HG03354 (cell line): ENCODE data around the gene STKLD1.
A peak's percentile ranks its signal among the peaks of the same experiment; 100 is the strongest.
"Not testable (repeated sequence)": the region's sequence is repeated elsewhere in the genome, so short reads cannot be mapped to it uniquely, and the experiment has no call there.

Experiments
- ATAC-seq: cut with Tn5 transposase; IDR thresholded peaks from one replicate; pipeline ENCODE4 v1.9.1; 2021; ENCODE audit warnings: mild to moderate bottlenecking; ENCODE audit not compliant: unreplicated experiment, poor library complexity, severe bottlenecking

STKLD1 gene

DNA sequence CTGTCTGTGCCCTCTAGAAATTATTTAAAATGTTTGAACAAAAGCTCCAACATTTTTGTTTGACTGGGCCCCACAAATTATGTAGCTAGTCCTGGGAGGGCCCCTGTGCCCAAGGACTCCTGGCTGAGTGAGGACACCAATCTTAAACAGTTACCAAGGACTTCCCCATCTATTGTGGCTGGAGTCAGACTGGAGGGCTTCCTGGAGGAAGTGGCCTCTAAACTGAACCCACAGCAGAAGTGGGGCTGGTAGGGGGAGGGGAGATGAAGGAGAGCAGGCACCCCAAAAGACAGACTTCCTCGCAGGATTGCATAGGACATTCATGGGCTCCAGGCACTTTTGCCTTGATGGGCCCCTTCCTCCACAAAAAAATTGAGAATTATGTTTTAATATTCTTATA, 54.1 kb downstream of the STKLD1 start:
- ATAC-seq: no peak

DNA sequence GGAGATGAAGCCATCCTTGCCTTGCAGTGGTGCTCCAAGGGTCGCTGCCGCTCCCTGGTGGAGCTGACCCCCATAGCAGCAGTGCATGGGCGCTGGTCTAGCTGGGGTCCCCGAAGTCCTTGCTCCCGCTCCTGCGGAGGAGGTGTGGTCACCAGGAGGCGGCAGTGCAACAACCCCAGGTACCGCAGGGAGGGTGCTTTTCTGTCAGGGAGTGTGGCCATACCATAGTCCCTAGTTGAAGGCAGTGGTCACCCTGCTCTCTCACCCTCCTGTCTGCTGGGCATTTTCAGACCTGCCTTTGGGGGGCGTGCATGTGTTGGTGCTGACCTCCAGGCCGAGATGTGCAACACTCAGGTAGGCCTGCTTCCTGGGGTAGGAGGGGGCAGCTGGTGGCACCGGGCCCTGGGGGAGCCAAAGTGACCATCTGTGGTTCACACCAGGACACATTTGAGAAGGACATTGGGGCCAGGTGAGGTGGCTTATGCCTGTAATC, 57.2 kb downstream of the STKLD1 start:
- ATAC-seq: no peak

DNA sequence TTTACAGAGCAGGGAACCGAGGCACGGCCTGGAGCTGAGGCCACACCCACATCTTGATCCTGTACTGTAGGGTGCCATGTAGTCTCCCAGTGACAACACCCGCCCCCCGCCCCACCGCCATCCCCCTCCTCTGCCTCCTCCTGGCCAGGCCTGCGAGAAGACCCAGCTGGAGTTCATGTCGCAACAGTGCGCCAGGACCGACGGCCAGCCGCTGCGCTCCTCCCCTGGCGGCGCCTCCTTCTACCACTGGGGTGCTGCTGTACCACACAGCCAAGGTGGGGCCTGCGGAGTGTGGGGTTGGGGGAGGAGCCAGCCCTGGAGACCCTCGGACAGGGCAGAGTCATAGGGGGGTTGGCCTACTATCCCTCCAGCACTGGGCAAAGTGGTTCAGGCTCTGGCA, 60.5 kb downstream of the STKLD1 start:
- ATAC-seq: no peak

DNA sequence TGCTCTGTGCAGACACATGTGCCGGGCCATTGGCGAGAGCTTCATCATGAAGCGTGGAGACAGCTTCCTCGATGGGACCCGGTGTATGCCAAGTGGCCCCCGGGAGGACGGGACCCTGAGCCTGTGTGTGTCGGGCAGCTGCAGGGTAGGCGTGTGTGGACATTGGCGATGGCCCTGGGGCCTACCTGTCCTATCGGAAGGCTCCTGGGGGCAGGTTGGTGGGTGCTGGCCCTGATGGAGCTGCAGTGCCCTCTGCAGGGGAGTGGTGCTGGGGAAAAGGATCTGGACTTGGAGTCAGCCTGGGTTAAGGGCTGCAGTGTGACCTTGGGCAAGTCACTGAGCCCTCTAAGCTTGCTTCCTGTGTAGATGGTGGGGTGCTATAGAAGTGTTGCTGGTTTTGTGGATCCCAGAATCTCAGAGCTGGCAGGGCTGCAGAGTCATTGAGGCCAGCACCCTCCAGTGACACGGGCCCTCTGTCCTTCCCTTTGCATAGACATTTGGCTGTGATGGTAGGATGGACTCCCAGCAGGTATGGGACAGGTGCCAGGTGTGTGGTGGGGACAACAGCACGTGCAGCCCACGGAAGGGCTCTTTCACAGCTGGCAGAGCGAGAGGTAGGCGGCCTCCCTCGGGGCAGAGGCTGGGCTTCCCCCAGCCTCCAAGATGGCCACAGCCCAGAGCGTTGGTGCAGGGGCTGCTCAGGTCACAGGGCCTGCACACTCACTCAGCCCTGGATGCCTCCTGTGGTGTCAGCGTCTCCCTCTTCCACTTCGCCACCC, 61.8 kb downstream of the STKLD1 start:
- no peak for ATAC-seq

DNA sequence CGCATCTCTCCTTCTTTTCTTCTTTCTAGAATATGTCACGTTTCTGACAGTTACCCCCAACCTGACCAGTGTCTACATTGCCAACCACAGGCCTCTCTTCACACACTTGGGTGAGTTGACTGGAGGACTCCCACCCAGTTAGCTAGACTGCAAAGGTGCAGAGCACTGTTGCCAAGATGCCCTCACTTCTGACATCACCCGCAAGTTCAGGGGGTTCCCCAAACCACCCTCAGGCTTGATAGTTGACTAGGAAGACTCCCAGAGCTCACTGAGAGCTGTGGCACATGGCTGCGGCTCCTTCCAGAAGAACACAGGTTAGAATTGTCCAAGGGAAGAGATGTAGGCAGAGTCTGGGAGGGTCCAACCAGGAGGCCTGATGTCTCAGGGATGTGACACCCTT, 63.2 kb downstream of the STKLD1 start:
- no peak for ATAC-seq

DNA sequence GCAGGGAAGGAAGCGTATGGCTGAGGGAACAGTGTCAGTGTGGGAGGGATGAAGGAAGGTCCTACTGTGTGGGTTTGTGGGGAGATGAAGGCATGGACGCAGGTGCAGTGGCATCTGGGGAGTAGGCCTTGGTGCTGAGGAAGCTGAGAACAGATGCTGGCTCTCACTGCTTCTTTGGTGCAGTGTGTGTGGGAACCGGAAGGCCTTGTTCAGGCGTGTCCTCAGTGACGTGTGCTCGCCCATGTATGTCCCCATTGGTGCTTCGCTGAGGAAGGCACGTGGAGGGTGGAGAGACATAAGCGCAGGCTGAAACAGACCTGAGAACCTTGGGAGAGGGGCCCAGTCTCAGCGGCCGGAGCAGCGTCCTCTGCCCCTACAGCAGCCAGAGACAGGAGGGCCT, 64.7 kb downstream of the STKLD1 start:
- peak; percentile 79 for ATAC-seq

DNA sequence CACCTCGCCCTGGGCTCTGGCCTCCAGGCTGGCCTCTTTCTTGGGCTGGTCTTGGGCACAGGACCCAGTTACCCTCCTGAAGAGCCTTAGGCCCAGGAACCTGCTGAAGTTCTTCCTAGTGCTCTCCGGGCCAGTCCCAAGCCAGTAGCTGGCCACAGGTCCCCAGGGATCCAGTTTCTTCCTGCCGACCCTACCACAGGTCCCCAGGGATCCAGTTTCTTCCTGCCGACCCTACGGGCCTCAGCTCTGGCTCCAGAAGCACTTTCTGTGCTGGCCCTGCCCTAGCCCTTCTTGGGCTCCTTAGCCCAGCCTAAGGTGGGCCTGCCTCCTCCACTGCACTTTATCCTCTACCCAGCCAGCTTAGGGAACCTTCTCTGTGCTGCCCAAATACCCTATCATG, 65.4 kb downstream of the STKLD1 start:
- ATAC-seq: no peak

DNA sequence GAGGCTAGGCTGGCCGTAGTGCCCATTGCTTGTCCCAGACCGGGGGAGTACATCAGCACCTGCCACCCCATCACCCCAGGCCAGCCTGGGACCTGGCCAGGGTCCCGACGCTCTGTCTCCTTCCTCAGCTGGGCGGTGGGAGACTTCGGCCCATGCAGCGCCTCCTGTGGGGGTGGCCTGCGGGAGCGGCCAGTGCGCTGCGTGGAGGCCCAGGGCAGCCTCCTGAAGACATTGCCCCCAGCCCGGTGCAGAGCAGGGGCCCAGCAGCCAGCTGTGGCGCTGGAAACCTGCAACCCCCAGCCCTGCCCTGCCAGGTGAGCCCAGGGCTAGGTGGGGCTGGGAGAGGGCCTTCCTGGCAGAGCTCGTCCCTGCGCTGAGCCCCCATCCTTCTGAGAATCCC, 67.1 kb downstream of the STKLD1 start:
- no peak for ATAC-seq

DNA sequence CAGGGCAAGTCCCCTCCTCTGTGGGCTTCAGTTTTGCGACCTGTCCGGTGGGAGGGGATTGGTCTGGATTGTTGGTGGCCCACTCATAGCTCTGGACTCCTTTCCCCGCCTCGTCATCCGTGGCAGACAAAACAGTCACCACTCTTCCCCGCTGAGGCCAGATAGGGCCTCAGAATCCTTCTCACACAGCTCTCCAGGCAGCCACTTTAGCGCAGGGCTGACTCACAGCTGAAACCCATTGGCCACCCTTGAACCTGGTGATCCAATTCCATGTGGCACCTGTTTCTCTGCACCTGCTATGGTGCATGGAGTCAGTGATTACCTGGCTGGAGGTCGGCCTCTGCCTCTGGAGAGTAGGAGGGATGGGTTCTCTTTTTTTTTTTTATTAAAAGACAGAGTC, 67.8 kb downstream of the STKLD1 start:
- no peak for ATAC-seq

DNA sequence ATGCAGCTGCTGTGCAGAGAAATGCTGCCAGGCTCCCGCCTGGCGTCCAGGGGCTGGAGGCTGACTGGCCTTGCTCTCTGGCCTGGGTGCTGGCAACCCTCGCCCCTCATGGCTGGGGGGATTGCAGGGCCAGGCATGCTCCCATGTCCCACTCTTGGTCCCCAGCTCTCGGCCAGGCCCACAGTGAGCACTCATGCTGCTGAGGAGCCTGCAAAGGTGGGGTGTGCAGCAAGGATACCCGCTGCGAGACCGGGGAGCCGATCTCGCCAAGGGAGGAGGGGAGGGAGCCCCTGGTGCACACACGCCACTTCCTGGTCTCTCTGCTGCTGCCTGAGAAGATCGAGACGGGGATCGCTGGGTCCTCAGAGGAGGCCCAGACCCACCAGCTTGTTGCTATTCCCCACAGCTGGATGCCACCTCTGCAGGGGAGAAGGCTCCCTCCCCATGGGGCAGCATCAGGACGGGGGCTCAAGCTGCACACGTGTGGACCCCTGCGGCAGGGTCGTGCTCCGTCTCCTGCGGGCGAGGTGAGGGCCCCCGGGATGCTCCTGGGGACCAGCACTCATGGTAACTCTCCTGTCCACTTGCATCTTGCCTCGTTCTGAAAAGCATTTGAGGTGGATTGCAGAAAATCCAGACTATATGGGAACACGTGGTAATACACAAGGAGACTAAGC, 69.3 kb downstream of the STKLD1 start:
- ATAC-seq: no peak

DNA sequence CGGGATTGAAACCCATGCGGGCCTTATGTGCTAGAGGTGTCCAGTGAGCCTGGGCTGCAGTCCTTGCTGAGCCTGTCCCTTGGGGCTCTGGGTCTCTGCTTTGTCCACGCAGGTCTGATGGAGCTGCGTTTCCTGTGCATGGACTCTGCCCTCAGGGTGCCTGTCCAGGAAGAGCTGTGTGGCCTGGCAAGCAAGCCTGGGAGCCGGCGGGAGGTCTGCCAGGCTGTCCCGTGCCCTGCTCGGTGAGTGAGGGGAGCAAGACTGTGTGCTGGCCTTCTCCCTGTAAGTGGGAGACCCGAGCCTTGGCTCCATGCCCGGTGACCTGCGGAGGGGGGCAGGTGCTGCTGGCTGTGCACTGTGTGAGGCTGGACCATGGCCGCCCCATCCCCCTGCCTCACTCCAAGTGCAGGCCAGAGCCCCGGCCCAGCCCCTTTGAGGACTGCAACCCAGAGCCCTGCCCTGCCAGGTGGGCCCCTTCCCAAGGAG, 72.4 kb downstream of the STKLD1 start:
- no peak for ATAC-seq

DNA sequence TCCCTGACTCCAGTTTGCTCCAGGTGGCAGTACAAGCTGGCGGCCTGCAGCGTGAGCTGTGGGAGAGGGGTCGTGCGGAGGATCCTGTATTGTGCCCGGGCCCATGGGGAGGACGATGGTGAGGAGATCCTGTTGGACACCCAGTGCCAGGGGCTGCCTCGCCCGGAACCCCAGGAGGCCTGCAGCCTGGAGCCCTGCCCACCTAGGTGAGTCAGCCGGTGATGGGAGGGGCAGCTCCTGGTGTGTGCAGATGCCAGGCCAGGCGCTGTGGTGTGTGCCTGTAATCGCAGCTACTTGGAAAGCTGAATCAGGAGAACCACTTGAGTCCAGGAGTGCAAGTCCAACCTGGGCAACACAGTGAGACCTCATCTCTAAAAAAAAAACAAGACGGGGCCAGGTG, 73.6 kb downstream of the STKLD1 start:
- ATAC-seq: no peak

DNA sequence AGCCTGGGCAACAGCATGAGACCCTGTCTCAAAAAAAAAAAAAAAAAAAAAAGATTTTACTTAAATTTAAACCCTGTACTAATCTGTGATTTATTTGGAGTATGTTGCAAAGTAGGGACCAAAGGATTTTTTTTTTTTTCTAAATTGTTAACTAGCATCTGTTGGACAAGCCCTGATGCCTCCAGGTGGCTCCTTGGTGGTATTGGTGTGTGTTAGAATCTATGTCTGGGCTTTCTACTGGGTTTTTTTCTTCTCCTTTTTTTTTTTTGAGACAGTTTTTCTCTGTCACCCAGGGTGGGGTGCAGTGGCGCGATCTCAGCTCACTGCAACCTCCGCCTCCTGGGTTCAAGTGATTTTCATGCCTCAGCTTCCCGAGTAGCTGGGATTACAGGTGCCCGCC, 75.7 kb downstream of the STKLD1 start:
- not testable (repeated sequence) for ATAC-seq

DNA sequence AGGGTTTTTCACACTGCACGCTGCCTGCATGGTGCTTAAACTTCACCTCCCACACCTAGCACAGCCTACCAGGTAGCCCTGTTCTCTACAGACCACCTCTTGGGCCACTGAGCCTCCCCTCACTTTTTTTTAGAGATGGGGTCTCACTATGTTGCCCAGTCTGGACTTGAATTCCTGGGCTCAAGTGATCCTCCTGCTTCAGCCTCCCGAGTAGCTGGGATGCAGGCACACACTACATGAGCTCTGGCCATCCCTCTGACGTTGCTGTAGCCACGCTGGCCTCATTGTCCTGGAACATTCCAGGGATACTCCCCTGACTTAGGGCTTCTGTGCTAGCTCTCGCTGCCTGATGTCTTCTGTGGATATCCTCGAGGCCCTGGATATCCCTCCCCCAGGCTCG, 76.4 kb downstream of the STKLD1 start:
- no peak for ATAC-seq

DNA sequence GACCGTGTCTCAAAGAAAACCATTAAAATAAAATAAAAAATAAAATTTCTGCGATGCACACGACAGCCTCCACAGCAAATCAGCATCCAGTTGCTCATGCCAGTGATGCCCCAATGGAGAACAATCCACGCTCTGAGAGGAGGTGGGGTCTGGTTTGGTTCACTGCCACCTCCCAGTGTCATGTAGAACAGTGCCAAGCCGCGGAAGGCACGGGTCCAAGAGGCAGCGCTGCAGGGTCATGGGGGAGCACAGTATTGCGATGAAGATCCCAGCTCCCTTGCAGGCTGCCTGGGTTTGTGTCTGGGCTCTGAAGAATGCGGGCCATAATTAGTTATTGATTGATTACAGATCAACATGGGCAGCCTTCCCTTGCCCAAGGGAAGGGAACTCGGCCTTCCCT, 77.5 kb downstream of the STKLD1 start:
- ATAC-seq: no peak

DNA sequence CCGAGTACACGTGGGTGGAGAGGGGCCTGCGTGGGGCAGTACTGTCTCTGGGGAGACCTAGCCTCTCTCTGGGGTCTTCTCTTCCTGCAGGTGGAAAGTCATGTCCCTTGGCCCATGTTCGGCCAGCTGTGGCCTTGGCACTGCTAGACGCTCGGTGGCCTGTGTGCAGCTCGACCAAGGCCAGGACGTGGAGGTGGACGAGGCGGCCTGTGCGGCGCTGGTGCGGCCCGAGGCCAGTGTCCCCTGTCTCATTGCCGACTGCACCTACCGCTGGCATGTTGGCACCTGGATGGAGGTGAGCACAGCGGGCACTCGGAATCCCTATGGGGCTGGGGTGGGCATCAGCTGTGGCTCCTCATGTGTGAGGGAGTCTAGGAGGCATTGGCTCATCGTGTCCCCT, 78.2 kb downstream of the STKLD1 start:
- ATAC-seq: no peak

DNA sequence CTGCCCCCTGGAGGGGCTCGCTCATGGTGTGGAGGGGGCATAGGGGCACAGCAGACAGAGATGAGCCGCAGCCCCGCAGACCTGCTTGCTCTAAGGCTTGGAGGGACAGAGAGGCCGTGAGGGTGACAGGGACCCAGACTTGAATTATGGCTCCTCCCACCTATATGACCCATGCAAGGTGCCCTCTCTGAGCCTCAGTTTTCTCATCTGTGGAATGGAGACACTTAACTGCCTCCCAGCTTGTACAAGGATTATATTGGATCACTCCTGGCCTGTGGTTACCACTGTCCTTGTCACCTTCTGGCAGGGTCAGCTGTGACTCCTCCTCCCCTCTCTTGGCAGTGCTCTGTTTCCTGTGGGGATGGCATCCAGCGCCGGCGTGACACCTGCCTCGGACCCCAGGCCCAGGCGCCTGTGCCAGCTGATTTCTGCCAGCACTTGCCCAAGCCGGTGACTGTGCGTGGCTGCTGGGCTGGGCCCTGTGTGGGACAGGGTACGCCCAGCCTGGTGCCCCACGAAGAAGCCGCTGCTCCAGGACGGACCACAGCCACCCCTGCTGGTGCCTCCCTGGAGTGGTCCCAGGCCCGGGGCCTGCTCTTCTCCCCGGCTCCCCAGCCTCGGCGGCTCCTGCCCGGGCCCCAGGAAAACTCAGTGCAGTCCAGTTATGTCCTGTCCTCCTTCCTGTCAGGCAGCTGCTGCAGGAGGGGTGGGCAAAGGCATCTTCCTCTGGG, 78.9 kb downstream of the STKLD1 start:
- ATAC-seq: no peak
